ENCODE results near the gene HSD17B10. TPM values are rescaled to one million over a fixed set of nuclear protein-coding genes. Genes with fewer than 3 reads are reported as not detected.
"Not testable (repeated sequence)": the region's sequence is repeated elsewhere in the genome, so short reads cannot be mapped to it uniquely, and the experiment has no call there.

Gene HSD17B10
- total RNA-seq, 2 experiments from 2014 or later, result 75.5 to 80.5 TPM

GRCh38 chrX:53435997-53436396 lies 1.8 kb upstream of the HSD17B10 start:
- no peak overlapping the region for H3K4me3 Mint-ChIP-seq
- CTCF ChIA-PET, result interaction anchor here (0.7 to 2.6 kb wide), 15 partner anchors 10 to 156 kb away, joined by 3 to 28 read pairs (median 5); partner anchors contain the start of genes RIBC1 and SMC1A

DNA sequence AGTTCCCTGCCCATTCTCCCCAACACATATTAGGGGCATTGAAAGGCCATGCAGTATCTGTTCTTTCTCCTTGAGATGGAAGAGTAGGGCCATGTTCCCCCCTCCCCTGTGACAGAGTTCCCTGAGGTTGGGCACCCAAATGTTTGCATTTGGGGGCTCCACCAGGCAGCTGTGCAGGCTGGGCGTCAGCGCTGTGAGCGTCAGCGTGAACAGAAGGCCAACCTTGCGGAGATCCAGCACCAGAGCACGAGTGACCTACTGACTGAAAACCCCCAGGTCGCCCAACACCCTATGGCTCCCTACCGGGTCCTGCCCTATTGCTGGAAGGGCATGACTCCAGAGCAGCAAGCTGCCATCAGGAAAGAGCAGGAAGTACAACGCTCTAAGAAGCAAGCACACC lies 3.9 kb downstream of the HSD17B10 start:
- DNase-seq, result no peak
- H3K36me3 Mint-ChIP-seq, result no peaks in the 10 kb centered on the region
- H3K27me3 Mint-ChIP-seq, result no peaks in the 10 kb centered on the region
- H3K4me3 Mint-ChIP-seq, result no peak overlapping the region
- H3K27ac Mint-ChIP-seq, result no peak overlapping the region
- CTCF ChIA-PET, result no interaction called here
- POLR2A ChIA-PET, result no interaction called here
- intact Hi-C loops (cut with micrococcal nuclease), result loop anchor here (10.0 kb wide), 1 partner anchor 145 kb away; the partner anchor contains the start of gene IQSEC2
- H3K4me1 Mint-ChIP-seq (ENCODE audit: low read depth), result peaks cover 12% of the 10 kb centered on the region
- no peaks in the 10 kb centered on the region for H3K9me3 Mint-ChIP-seq

More at GRCh38 chrX:53435997-53436396, 1.8 kb upstream of the HSD17B10 start:
- Mint-ChIP-seq H3K27ac (no peak overlapping the region), H3K9me3 (no peaks in the 10 kb centered on the region), H3K4me1 (ENCODE audit: low read depth) (peaks cover 38% of the 10 kb centered on the region), H3K36me3 (no peaks in the 10 kb centered on the region), H3K27me3 (no peaks in the 10 kb centered on the region)
- DNase-seq, result peak; percentile 72
- intact Hi-C loops (cut with micrococcal nuclease), result loop anchor here (1.0 to 10.0 kb wide), 2 partner anchors 122 to 151 kb away; partner anchors contain the start of gene IQSEC2
- POLR2A ChIA-PET, result interaction anchor here (0.6 to 3.0 kb wide), 2 partner anchors 14 to 313 kb away, joined by 3 to 11 read pairs; partner anchors contain the start of genes RIBC1 and SMC1A

- POLR2A ChIA-PET, result no interaction called here
- H3K4me3 Mint-ChIP-seq, result no peak overlapping the region
- CTCF ChIA-PET, result no interaction called here
- H3K9me3 Mint-ChIP-seq, result no peaks in the 10 kb centered on the region
- intact Hi-C loops (cut with micrococcal nuclease), result loop anchor here (10.0 kb wide), 2 partner anchors 145 to 615 kb away; partner anchors contain the start of genes IQSEC2 and PHF8
- no peak overlapping the region for H3K27ac Mint-ChIP-seq
- no peaks in the 10 kb centered on the region for H3K36me3 Mint-ChIP-seq
- H3K27me3 Mint-ChIP-seq, result no peaks in the 10 kb centered on the region
- H3K4me1 Mint-ChIP-seq (ENCODE audit: low read depth), result peaks cover 7% of the 10 kb centered on the region
- DNase-seq, result no peak
Observed at GRCh38 chrX:53429755-53430154, 4.4 kb downstream of the HSD17B10 start.

DNA sequence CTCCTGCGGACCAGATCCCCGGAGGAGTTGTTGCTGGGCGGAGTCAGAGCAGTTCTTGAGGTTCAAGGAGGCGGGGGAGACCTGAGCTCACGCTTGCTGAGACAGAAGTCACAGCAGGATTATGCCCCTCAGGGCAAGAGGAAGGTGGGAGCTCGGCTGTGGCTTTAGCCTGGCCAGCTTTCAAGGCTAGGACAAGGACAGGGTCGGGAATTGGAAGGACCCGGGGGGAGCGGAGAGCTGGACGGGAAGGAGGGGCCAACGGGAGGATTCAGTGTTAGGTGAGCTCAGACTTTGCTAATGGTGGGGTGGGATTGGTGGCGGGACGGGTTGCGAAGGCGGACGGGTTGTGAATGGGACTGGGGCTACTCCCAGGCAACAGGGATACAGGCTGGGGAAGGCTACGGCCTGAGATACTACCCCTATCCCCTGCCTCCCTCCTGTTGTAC lies 11.3 kb downstream of the HSD17B10 start, which contains the start of gene RIBC1:
Gene RIBC1, plus strand, starts transcription at position 13 of the 446 bp plus-strand sequence. CDS start 3,404 bp downstream, outside the sequence.
- H3K36me3 Mint-ChIP-seq, result peaks cover 11% of the 10 kb centered on the region
- peak within 1 kb of the TSS; percentile 90 for H3K4me3 Mint-ChIP-seq
- peak within 1 kb of the TSS; percentile 97 for H3K27ac Mint-ChIP-seq
- H3K9me3 Mint-ChIP-seq, result no peaks in the 10 kb centered on the region
- ChIA-PET CTCF (interaction anchor here (1.1 to 2.5 kb wide), 5 partner anchors 11 to 427 kb away, joined by 3 to 10 read pairs (median 7); no protein-coding TSS in a partner anchor), POLR2A (interaction anchor here (0.5 to 1.9 kb wide), 7 partner anchors 10 to 341 kb away, joined by 3 to 11 read pairs (median 4); partner anchors contain the start of genes HSD17B10 and TSPYL2)
- peaks cover 20% of the 10 kb centered on the region for H3K4me1 Mint-ChIP-seq (ENCODE audit: low read depth)
- DNase-seq, result no peak
- intact Hi-C loops (cut with micrococcal nuclease), result loop anchor here (1.0 to 10.0 kb wide), 2 partner anchors 11 to 622 kb away; partner anchors contain the start of genes HSD17B10 and PHF8
- no peaks in the 10 kb centered on the region for H3K27me3 Mint-ChIP-seq

- Mint-ChIP-seq H3K4me3 (peak within 1 kb of the TSS; percentile 90), H3K36me3 (peaks cover 15% of the 10 kb centered on the region), H3K4me1 (ENCODE audit: low read depth) (peaks cover 24% of the 10 kb centered on the region), H3K27ac (peak within 1 kb of the TSS; percentile 97), H3K9me3 (no peaks in the 10 kb centered on the region), H3K27me3 (no peaks in the 10 kb centered on the region)
- DNase-seq, result peak; percentile 97
- CTCF ChIA-PET, result interaction anchor here (1.1 to 2.5 kb wide), 5 partner anchors 11 to 427 kb away, joined by 3 to 10 read pairs (median 7); no protein-coding TSS in a partner anchor
- POLR2A ChIA-PET, result interaction anchor here (0.5 to 1.9 kb wide), 9 partner anchors 11 to 1115 kb away, joined by 3 to 11 read pairs (median 4); partner anchors contain the start of genes HSD17B10 and TSPYL2
- intact Hi-C loops (cut with micrococcal nuclease), result loop anchor here (1.0 to 10.0 kb wide), 2 partner anchors 12 to 623 kb away; partner anchors contain the start of genes HSD17B10 and PHF8
Observed at GRCh38 chrX:53422086-53422860, 11.9 kb downstream of the HSD17B10 start, which contains the start of gene SMC1A. SMC1A (minus strand) TSS chrX:53422654; CDS start chrX:53422600, 54 bp downstream.

- ChIA-PET POLR2A (interaction anchor here (0.6 to 1.9 kb wide), 4 partner anchors 14 to 1115 kb away, joined by 3 to 11 read pairs (median 6); partner anchors contain the start of gene HSD17B10), CTCF (interaction anchor here (1.2 to 1.8 kb wide), 3 partner anchors 10 to 104 kb away, joined by 3 to 9 read pairs (median 7); no protein-coding TSS in a partner anchor)
- peak overlapping the region; percentile 97 for H3K27ac Mint-ChIP-seq
- H3K36me3 Mint-ChIP-seq, result peaks cover 15% of the 10 kb centered on the region
- intact Hi-C loops (cut with micrococcal nuclease), result loop anchor here (1.0 to 10.0 kb wide), 2 partner anchors 13 to 623 kb away; partner anchors contain the start of genes HSD17B10 and PHF8
- H3K27me3 Mint-ChIP-seq, result no peaks in the 10 kb centered on the region
- H3K4me1 Mint-ChIP-seq (ENCODE audit: low read depth), result peaks cover 24% of the 10 kb centered on the region
- no peaks in the 10 kb centered on the region for H3K9me3 Mint-ChIP-seq
- H3K4me3 Mint-ChIP-seq, result peak overlapping the region; percentile 90
- DNase-seq, result no peak
Observed at GRCh38 chrX:53421772-53422085, 12.4 kb downstream of the HSD17B10 start.

DNA sequence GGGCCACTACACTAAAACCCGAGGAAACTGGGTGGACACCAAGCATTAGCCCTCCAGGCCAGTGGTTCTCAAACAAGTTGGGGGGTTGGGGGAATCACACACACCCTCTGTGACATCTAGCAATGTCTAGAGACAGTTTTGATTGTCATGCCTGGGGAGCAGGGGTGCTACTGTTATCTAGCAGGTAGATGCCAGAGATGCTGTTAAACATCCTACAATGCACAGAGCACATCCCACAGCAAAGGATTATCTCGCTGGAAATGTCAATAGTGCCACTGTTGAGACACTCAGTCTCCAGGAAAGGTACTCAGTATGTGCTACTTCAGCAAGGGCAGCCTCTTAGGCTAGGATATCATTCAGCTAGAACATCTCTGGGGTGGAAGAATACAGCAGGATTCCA lies 13.0 kb downstream of the HSD17B10 start:
- Mint-ChIP-seq H3K27ac (peak overlapping the region; percentile 97), H3K4me1 (ENCODE audit: low read depth) (peaks cover 24% of the 10 kb centered on the region), H3K9me3 (no peaks in the 10 kb centered on the region), H3K36me3 (peaks cover 15% of the 10 kb centered on the region), H3K27me3 (no peaks in the 10 kb centered on the region), H3K4me3 (peak overlapping the region; percentile 90)
- no peak for DNase-seq
- POLR2A ChIA-PET, result interaction anchor here (1.3 kb wide), 1 partner anchor 25 kb away, joined by 4 read pairs; no protein-coding TSS in a partner anchor
- CTCF ChIA-PET, result interaction anchor here (1.3 kb wide), 1 partner anchor 61 kb away, joined by 3 read pairs; no protein-coding TSS in a partner anchor
- intact Hi-C loops (cut with micrococcal nuclease), result loop anchor here (10.0 kb wide), 1 partner anchor 624 kb away; the partner anchor contains the start of gene PHF8

GRCh38 chrX:53420351-53420750 lies 13.8 kb downstream of the HSD17B10 start:
- H3K9me3 Mint-ChIP-seq, H3K27ac Mint-ChIP-seq, POLR2A ChIA-PET, DNase-seq, H3K27me3 Mint-ChIP-seq: not testable (repeated sequence)
- peaks cover 15% of the 10 kb centered on the region for H3K36me3 Mint-ChIP-seq
- CTCF ChIA-PET, result interaction anchor here (1.3 kb wide), 1 partner anchor 62 kb away, joined by 3 read pairs; no protein-coding TSS in a partner anchor
- H3K4me1 Mint-ChIP-seq (ENCODE audit: low read depth), result peaks cover 24% of the 10 kb centered on the region
- H3K4me3 Mint-ChIP-seq, result peak overlapping the region; percentile 90
- intact Hi-C loops (cut with micrococcal nuclease), result loop anchor here (10.0 kb wide), 1 partner anchor 624 kb away; the partner anchor contains the start of gene PHF8

DNA sequence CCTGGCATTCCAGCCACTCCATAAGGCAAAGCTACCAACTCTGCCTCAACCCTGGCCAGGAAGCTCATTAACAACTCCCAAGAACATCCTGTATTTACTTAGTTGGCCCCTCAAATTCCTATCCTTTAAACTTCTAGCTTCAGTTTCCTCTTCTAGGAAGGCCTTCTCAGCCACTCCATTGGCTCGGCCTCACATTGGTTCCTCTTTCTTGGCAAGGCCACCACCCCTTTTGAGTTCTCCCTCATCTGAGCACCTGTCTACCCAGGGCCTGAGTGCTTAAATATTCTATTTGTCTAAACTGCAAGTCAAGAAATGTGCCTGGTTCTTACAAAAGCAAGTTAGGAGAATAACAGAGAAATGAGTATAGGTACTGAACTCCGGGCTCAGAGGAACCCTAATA lies 21.7 kb downstream of the HSD17B10 start:
- Mint-ChIP-seq H3K36me3 (peaks cover 34% of the 10 kb centered on the region), H3K27ac (no peak overlapping the region), H3K4me1 (ENCODE audit: low read depth) (peaks cover under 1% of the 10 kb centered on the region), H3K9me3 (no peaks in the 10 kb centered on the region), H3K4me3 (no peak overlapping the region), H3K27me3 (no peaks in the 10 kb centered on the region)
- no peak for DNase-seq
- POLR2A ChIA-PET, result no interaction called here
- intact Hi-C loops (cut with micrococcal nuclease), result no loop called here
- CTCF ChIA-PET, result interaction anchor here (1.2 kb wide), 1 partner anchor 10 kb away, joined by 3 read pairs; the partner anchor contains the start of genes RIBC1 and SMC1A

GRCh38 chrX:53403535-53403934 lies 30.6 kb downstream of the HSD17B10 start:
- no peak overlapping the region for H3K4me3 Mint-ChIP-seq
- no peak overlapping the region for H3K27ac Mint-ChIP-seq
- H3K4me1 Mint-ChIP-seq (ENCODE audit: low read depth), result no peaks in the 10 kb centered on the region
- no peaks in the 10 kb centered on the region for H3K27me3 Mint-ChIP-seq
- CTCF ChIA-PET, result no interaction called here
- DNase-seq, result no peak
- intact Hi-C loops (cut with micrococcal nuclease), result no loop called here
- peaks cover 31% of the 10 kb centered on the region for H3K36me3 Mint-ChIP-seq
- H3K9me3 Mint-ChIP-seq, result no peaks in the 10 kb centered on the region
- POLR2A ChIA-PET, result no interaction called here

DNA sequence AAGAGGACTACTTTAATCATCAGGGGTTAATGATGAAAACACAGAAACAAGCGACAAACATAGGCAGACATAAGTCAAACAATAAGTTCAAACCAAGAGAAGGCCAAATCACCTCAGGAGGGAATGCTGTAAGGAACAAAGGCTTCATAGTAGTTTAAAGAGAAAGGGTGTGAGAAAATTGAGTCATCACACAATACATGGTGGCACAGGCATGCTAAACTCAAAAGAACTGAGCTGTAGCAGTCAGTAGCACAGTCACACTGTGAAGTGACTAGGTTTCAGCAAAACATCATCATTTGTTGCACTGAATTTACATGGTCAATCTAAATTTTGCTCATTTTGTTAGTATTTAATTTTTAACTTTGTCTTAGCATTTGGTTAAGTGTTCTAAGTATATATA lies 36.0 kb downstream of the HSD17B10 start:
- intact Hi-C loops (cut with micrococcal nuclease), result no loop called here
- H3K27me3 Mint-ChIP-seq, result no peaks in the 10 kb centered on the region
- DNase-seq, result no peak
- no peaks in the 10 kb centered on the region for H3K4me1 Mint-ChIP-seq (ENCODE audit: low read depth)
- H3K36me3 Mint-ChIP-seq, result peaks cover 31% of the 10 kb centered on the region
- no peaks in the 10 kb centered on the region for H3K9me3 Mint-ChIP-seq
- ChIA-PET CTCF (interaction anchor here (0.6 to 1.2 kb wide), 2 partner anchors 29 to 49 kb away, joined by 3 to 4 read pairs; no protein-coding TSS in a partner anchor), POLR2A (interaction anchor here (1.0 kb wide), 1 partner anchor 25 kb away, joined by 3 read pairs; the partner anchor contains the start of genes RIBC1 and SMC1A)
- no peak overlapping the region for H3K4me3 Mint-ChIP-seq
- H3K27ac Mint-ChIP-seq, result peak overlapping the region; percentile 18
